Measurements from ENCODE around the gene CCDC127. TPM values are rescaled to one million over a fixed set of nuclear protein-coding genes. Genes with fewer than 3 reads are reported as not detected.
"Not testable (repeated sequence)": the region's sequence is repeated elsewhere in the genome, so short reads cannot be mapped to it uniquely, and the experiment has no call there.

Gene CCDC127
- total RNA-seq: 1 to 10 TPM; 1.9 to 2.4 TPM
- total RNA-seq: 10.6 to 32.8 reads per million in 2 donors

DNA sequence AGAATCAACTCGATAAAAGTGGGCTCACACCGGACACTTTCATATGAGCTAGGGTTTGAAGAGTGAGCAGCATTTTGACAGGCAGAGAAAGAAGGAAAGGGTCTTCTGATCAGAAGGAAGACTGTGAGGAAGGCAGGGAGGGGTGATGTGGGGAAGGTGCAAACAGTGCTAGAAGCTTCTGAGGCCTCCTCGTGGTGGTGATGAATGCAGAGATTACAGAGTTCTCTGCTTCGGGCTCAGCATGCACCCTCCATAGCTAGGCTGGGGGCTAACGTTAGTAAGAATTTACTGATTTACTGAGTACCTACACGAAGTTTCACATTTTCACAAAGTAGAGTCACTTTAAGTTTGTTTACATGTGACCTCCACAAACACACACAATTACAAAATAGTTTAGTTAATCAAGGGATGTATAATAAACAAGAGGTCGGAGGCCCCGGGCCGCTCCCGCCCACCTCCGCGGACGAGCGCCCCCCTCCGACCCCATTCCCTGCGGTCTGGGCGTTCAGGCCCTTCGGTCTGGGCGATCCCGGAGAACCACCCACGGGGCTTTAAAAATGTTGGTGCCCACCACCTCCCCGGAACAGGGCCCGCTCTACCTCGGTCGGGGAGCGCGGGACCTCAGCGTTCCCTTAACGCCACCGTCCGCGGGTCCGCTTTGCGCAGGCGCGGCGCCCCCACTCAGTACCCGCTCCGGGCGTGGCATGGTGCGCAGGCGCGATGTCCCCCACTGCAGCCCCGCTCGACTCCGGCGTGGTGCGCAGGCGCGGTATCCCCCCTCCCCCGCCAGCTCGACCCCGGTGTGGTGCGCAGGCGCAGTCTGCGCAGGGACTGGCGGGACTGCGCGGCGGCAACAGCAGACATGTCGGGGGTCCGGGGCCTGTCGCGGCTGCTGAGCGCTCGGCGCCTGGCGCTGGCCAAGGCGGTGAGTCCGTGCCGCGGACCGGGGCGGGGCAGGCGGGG, at the start of gene CCDC127, which contains the start of gene SDHA:
Gene CCDC127 (minus strand): TSS at position 660 of the 963 bp plus-strand sequence. CDS start 1,304 bp downstream, outside the sequence.
Gene SDHA (plus strand): TSS at position 827 of the 963 bp plus-strand sequence. CDS start 36 bp downstream, at position 863.
- H3K36me3 Mint-ChIP-seq (ENCODE audit: low read depth): not testable (repeated sequence)
- peak; percentile 86 for ATAC-seq

GRCh38 chr5:267716-268115, 49.8 kb upstream of the CCDC127 start:
- H3K4me3 Mint-ChIP-seq: no peak overlapping the region
- H3K4me1 Mint-ChIP-seq: peaks cover 10% of the 10 kb centered on the region
- H3K27me3 Mint-ChIP-seq: no peaks in the 10 kb centered on the region
- no peaks in the 10 kb centered on the region for H3K9me3 ChIP-seq (ENCODE audit: control insufficient read depth, low read length, poor library complexity, severe bottlenecking)
- DNase-seq (no peak), ATAC-seq (no peak)
- H3K27ac Mint-ChIP-seq: peak overlapping the region; percentile 27
- peaks cover 2% of the 10 kb centered on the region for H3K36me3 Mint-ChIP-seq (ENCODE audit: low read depth)

More for the DNA sequence above, at the start of gene CCDC127, which contains the start of gene SDHA:
- Mint-ChIP-seq H3K27ac (peak within 1 kb of the TSS; percentile 96), H3K4me1 (peaks cover 32% of the 10 kb centered on the region), H3K4me3 (peak within 1 kb of the TSS; percentile 92)
- H3K27me3 Mint-ChIP-seq; H3K9me3 ChIP-seq (ENCODE audit: control insufficient read depth, low read length, poor library complexity, severe bottlenecking): not testable (repeated sequence)
- DNase-seq: peak; percentile 98 to 100 (median 99)

- peak overlapping the region; percentile 16 for H3K27ac Mint-ChIP-seq
- DNase-seq; H3K4me1 Mint-ChIP-seq; H3K4me3 Mint-ChIP-seq; H3K9me3 ChIP-seq (ENCODE audit: control insufficient read depth, low read length, poor library complexity, severe bottlenecking); H3K27me3 Mint-ChIP-seq; ATAC-seq; H3K36me3 Mint-ChIP-seq (ENCODE audit: low read depth): not testable (repeated sequence)
Observed at GRCh38 chr5:266311-267026, 48.5 kb upstream of the CCDC127 start.

DNA sequence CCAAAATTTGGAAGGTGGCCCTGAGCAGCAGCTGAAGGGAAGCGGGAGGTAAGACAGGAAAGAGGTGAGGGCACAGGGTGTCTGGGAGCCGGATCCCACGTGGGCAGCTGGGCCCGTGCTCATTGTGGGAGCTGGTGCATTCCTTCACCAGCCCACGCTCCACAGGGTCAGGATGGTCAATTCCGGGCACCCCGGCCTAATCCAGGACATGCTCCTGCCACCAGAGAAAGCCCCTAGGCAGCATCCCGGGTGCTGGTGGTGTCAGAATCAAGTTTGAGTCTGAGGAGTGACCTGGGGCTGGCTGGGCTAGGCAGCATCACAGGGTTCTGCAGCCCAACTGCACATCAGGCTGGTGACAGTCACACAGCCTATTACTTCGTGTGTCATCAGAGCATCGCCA, 46.4 kb upstream of the CCDC127 start:
- DNase-seq: no peak
- Mint-ChIP-seq H3K4me1 (peaks cover 2% of the 10 kb centered on the region), H3K36me3 (ENCODE audit: low read depth) (peaks cover 2% of the 10 kb centered on the region), H3K27me3 (no peaks in the 10 kb centered on the region), H3K27ac (no peak overlapping the region), H3K4me3 (no peak overlapping the region)
- no peak for ATAC-seq
- no peaks in the 10 kb centered on the region for H3K9me3 ChIP-seq (ENCODE audit: control insufficient read depth, low read length, poor library complexity, severe bottlenecking)

DNA sequence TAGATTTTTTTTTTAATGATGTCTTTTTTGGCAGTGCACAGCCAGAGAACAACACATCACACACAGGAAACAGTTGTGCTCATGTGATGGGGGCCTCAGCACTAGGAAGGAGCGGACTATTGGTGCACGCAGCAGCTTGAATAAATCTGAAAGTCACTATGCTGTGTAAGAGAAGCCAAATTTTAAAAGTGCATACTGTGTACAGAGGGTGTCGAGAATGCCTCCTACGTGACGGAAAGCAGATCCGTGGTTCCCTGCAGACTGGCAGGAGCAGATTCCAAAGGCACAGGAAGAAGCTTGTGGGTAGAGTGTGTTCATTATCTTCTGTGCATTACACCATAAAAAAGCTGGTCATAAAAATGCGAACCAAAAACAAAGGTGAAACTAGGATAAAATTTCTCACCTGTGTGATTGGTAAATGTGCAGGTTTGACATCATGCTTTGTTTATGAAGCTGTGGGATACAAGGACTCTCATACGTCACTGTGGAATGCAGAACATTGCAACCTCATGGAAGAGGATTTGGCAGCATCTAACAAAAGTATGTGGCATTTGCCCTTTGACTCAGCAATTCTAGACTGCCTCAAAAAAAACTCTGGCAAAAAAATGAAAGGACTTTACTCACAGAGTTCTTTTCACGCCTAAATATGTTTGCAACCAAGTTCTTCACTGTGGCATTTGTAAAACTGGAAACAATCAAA, 45.5 kb upstream of the CCDC127 start:
- not testable (repeated sequence) for H3K27me3 Mint-ChIP-seq; H3K27ac Mint-ChIP-seq; ATAC-seq; DNase-seq; H3K36me3 Mint-ChIP-seq (ENCODE audit: low read depth); H3K9me3 ChIP-seq (ENCODE audit: control insufficient read depth, low read length, poor library complexity, severe bottlenecking); H3K4me1 Mint-ChIP-seq; H3K4me3 Mint-ChIP-seq

- Mint-ChIP-seq H3K27me3 (no peaks in the 10 kb centered on the region), H3K27ac (no peak overlapping the region), H3K4me1 (peaks cover 9% of the 10 kb centered on the region), H3K36me3 (ENCODE audit: low read depth) (no peaks in the 10 kb centered on the region), H3K4me3 (no peak overlapping the region)
- no peaks in the 10 kb centered on the region for H3K9me3 ChIP-seq (ENCODE audit: control insufficient read depth, low read length, poor library complexity, severe bottlenecking)
- ATAC-seq: no peak
- no peak for DNase-seq
Observed at GRCh38 chr5:257148-257547, 39.2 kb upstream of the CCDC127 start.

- H3K27ac Mint-ChIP-seq; DNase-seq; H3K36me3 Mint-ChIP-seq (ENCODE audit: low read depth); H3K9me3 ChIP-seq (ENCODE audit: control insufficient read depth, low read length, poor library complexity, severe bottlenecking); H3K27me3 Mint-ChIP-seq; H3K4me1 Mint-ChIP-seq; ATAC-seq; H3K4me3 Mint-ChIP-seq: not testable (repeated sequence)
Observed at GRCh38 chr5:256347-256746, 38.4 kb upstream of the CCDC127 start.

DNA sequence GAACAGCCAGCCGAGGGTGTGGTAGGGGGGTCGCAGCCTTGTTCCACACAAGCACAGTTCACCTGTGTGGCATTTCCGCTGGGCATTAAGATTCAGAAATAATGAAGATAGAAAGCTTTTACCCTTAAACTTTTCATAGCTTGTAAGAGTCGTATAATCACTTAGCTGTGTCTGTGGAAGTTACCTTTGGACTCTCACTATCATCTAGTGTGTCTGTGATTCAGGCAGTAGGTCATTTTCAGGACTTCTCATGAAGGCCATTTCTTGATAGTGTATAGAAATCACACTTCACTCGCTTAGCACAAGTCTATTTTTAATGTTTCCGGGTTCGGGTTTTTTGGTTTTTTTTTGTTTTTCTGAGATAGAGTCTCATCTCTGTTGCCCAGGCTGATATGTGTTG, 37.2 kb upstream of the CCDC127 start:
- not testable (repeated sequence) for DNase-seq; H3K36me3 Mint-ChIP-seq (ENCODE audit: low read depth); H3K27me3 Mint-ChIP-seq; H3K4me1 Mint-ChIP-seq; H3K4me3 Mint-ChIP-seq; H3K9me3 ChIP-seq (ENCODE audit: control insufficient read depth, low read length, poor library complexity, severe bottlenecking); ATAC-seq
- H3K27ac Mint-ChIP-seq: peak overlapping the region; percentile 9

GRCh38 chr5:254322-254721, 36.4 kb upstream of the CCDC127 start:
- not testable (repeated sequence) for H3K4me1 Mint-ChIP-seq; H3K27me3 Mint-ChIP-seq; DNase-seq; H3K9me3 ChIP-seq (ENCODE audit: control insufficient read depth, low read length, poor library complexity, severe bottlenecking); H3K36me3 Mint-ChIP-seq (ENCODE audit: low read depth); H3K4me3 Mint-ChIP-seq; ATAC-seq
- peak overlapping the region; percentile 71 for H3K27ac Mint-ChIP-seq

DNA sequence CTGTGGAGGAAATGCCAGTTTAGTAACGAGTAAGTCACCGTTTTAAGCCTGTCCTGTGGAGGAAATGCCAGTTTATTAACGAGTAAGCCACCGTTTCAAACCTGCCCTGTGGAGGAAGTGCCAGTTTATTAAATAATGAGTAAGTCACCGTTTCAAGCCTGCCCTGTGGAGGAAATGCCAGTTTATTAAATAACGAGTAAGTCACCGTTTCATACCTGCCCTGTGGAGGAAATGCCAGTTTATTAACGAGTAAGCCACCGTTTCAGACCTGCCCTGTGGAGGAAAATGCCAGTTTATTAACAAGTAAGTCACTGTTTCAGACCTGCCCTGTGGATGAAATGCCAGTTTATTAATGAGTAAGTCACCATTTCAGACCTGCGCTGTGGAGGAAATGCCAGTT, 34.6 kb upstream of the CCDC127 start:
- no peaks in the 10 kb centered on the region for H3K27me3 Mint-ChIP-seq
- H3K36me3 Mint-ChIP-seq (ENCODE audit: low read depth): peaks cover 2% of the 10 kb centered on the region
- peak overlapping the region; percentile 80 for H3K4me3 Mint-ChIP-seq
- H3K4me1 Mint-ChIP-seq: peaks cover 9% of the 10 kb centered on the region
- no peaks in the 10 kb centered on the region for H3K9me3 ChIP-seq (ENCODE audit: control insufficient read depth, low read length, poor library complexity, severe bottlenecking)
- H3K27ac Mint-ChIP-seq: peak overlapping the region; percentile 91
- DNase-seq (no peak), ATAC-seq (no peak)

- Mint-ChIP-seq H3K4me3 (peak overlapping the region; percentile 80), H3K27ac (peak overlapping the region; percentile 91)
- H3K4me1 Mint-ChIP-seq; ATAC-seq; H3K9me3 ChIP-seq (ENCODE audit: control insufficient read depth, low read length, poor library complexity, severe bottlenecking); H3K27me3 Mint-ChIP-seq; DNase-seq; H3K36me3 Mint-ChIP-seq (ENCODE audit: low read depth): not testable (repeated sequence)
Observed at GRCh38 chr5:251975-252374, 34.0 kb upstream of the CCDC127 start.

DNA sequence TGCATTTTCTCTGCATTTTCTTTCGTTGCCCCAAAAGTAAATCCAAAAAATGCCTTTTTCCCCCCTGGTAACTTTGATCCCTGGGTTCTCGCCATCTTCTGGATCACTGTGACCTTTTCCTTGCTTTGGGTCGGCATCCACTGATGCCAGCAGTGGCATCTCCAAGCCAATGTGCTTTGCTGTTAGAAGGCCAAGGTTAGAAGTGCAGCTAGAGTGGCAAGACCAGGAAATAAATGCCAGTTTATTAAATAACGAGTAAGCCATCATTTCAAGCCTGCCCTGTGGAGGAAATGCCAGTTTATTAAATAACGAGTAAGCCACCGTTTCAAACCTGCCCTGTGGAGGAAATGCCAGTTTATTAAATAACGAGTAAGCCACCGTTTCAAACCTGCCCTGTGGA, 33.6 kb upstream of the CCDC127 start:
- not testable (repeated sequence) for H3K27me3 Mint-ChIP-seq; H3K4me1 Mint-ChIP-seq; ATAC-seq; H3K4me3 Mint-ChIP-seq; H3K36me3 Mint-ChIP-seq (ENCODE audit: low read depth); DNase-seq; H3K9me3 ChIP-seq (ENCODE audit: control insufficient read depth, low read length, poor library complexity, severe bottlenecking)
- H3K27ac Mint-ChIP-seq: peak overlapping the region; percentile 91

DNA sequence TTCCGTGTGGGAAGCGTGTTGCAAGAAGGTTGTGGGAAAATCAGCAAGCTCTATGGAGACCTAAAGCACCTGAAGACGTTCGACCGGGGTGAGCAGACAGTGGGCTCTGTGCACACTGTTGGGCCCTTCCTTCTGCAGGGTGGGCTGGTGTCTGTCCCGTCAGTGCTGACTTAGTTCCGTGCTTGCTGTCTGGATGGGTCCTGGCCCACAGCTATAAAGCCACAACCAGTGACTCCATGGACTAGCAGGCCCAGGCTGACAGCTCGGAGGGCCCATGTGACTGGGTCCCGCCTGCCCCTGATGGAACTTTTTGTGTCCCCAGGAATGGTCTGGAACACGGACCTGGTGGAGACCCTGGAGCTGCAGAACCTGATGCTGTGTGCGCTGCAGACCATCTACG, 33.1 kb upstream of the CCDC127 start:
- not testable (repeated sequence) for H3K4me1 Mint-ChIP-seq; ATAC-seq; DNase-seq; H3K9me3 ChIP-seq (ENCODE audit: control insufficient read depth, low read length, poor library complexity, severe bottlenecking); H3K36me3 Mint-ChIP-seq (ENCODE audit: low read depth); H3K4me3 Mint-ChIP-seq; H3K27me3 Mint-ChIP-seq
- peak overlapping the region; percentile 91 for H3K27ac Mint-ChIP-seq
